Urothelium cell line (cell line): ENCODE results near the gene PARD3.

Experiments
- DNase-seq: peaks from one replicate; pipeline ENCODE4 v3.0.0; 2011; ENCODE audit warnings: low spot score, mixed read lengths
- FAIRE-seq: peaks from 2 replicates; lab custom pipeline; 2011; peaks lifted over from hg19 to GRCh38; lab: Jason Lieb, UNC

Gene PARD3

GRCh38 chr10:34479520-34480179 lies 335.4 kb downstream of the PARD3 start:
- DNase-seq, result no peak
- no peak for FAIRE-seq

- no peak for FAIRE-seq
- DNase-seq, result no peak
These were observed 337.8 kb downstream of the PARD3 start for GRCh38 chr10:34477249-34477648.

- FAIRE-seq (no peak), DNase-seq (no peak)
These were observed 338.5 kb downstream of the PARD3 start for GRCh38 chr10:34476608-34477007.

- no peak for FAIRE-seq
- no peak for DNase-seq
These were observed 339.3 kb downstream of the PARD3 start for GRCh38 chr10:34475786-34476185.

GRCh38 chr10:34475274-34475646 lies 339.8 kb downstream of the PARD3 start:
- FAIRE-seq, result no peak
- no peak for DNase-seq

GRCh38 chr10:34474555-34475273 lies 340.4 kb downstream of the PARD3 start:
- FAIRE-seq (no peak), DNase-seq (no peak)

- FAIRE-seq (no peak), DNase-seq (no peak)
These were observed 341.1 kb downstream of the PARD3 start for GRCh38 chr10:34474009-34474376.

GRCh38 chr10:34473174-34474008 lies 341.7 kb downstream of the PARD3 start:
- DNase-seq (no peak), FAIRE-seq (no peak)

- DNase-seq (no peak), FAIRE-seq (no peak)
These were observed 344.8 kb downstream of the PARD3 start for GRCh38 chr10:34470307-34470706.

- DNase-seq (no peak), FAIRE-seq (no peak)
These were observed 345.6 kb downstream of the PARD3 start for GRCh38 chr10:34469446-34469845.

GRCh38 chr10:34467902-34468301 lies 347.2 kb downstream of the PARD3 start:
- FAIRE-seq, result no peak
- no peak for DNase-seq

- DNase-seq (no peak), FAIRE-seq (no peak)
These were observed 347.7 kb downstream of the PARD3 start for GRCh38 chr10:34467364-34467763.

GRCh38 chr10:34465678-34466077 lies 349.4 kb downstream of the PARD3 start:
- DNase-seq (no peak), FAIRE-seq (no peak)

GRCh38 chr10:34464591-34464990 lies 350.5 kb downstream of the PARD3 start:
- no peak for DNase-seq
- no peak for FAIRE-seq

GRCh38 chr10:34464000-34464399 lies 351.1 kb downstream of the PARD3 start:
- DNase-seq (no peak), FAIRE-seq (no peak)

- DNase-seq (no peak), FAIRE-seq (no peak)
These were observed 352.1 kb downstream of the PARD3 start for GRCh38 chr10:34462993-34463392.

- no peak for DNase-seq
- no peak for FAIRE-seq
These were observed 353.0 kb downstream of the PARD3 start for GRCh38 chr10:34462056-34462455.

- FAIRE-seq, result no peak
These were observed 360.4 kb downstream of the PARD3 start for GRCh38 chr10:34454590-34455261.

GRCh38 chr10:34449836-34450235 lies 365.3 kb downstream of the PARD3 start:
- FAIRE-seq (no peak), DNase-seq (no peak)

More at GRCh38 chr10:34454590-34455261, 360.4 kb downstream of the PARD3 start:
- DNase-seq, result no peak

- DNase-seq (no peak), FAIRE-seq (no peak)
These were observed 369.0 kb downstream of the PARD3 start for GRCh38 chr10:34446049-34446448.
